ENCODE measurements around the gene MS4A10.

Gene MS4A10

DNA sequence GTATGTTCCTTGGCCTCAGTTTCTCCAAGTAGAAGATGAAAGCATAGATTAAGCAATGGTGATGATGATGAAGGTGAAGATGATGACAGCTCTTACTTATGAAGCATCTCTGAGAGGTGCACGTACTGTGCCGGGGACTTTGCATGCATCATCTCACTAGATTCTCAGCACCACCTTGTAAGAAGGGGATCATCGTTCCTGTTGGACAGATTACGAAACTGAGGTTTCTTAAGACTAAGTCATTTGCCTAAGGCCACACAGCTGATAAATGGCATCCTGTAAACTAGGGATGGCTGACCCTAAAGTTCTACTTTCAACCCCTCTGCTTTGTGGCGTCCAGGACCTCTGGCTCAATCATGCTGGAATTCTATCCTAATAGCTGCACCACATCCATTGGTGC is 19.8 kb upstream of the MS4A10 start:
- no peak overlapping the region for H3K18ac ChIP-seq (ENCODE audit: low read depth in 1 of 2, low read length in 2 of 2)
- H2BK12ac ChIP-seq (ENCODE audit: low read length in 2 of 2): no peak overlapping the region
- no peak overlapping the region for H3K4me3 ChIP-seq (ENCODE audit: insufficient read depth in 1 of 2, low read depth in 1 of 2, low read length in 2 of 2)
- no peak overlapping the region for H3K14ac ChIP-seq (ENCODE audit: low read length in 2 of 2)
- no peak overlapping the region for H2BK120ac ChIP-seq (ENCODE audit: low read depth, low read length)
- WGBS: 78% methylated on average over 5 of the region's 5 CpGs
- no peak overlapping the region for H3K9ac ChIP-seq (ENCODE audit: low read length)
- H4K8ac ChIP-seq (ENCODE audit: low read length): no peak overlapping the region
- H2AFZ ChIP-seq (ENCODE audit: low read depth, low read length): no peak overlapping the region
- no peak overlapping the region for H3K23ac ChIP-seq (ENCODE audit: low read length in 2 of 2)
- H3K27me3 ChIP-seq (ENCODE audit: control insufficient read depth in 1 of 2, insufficient read depth in 1 of 2, low read length in 2 of 2): peaks cover 29 to 88% of the 10 kb centered on the region in 2 experiments
- H3K79me1 ChIP-seq (replicated peaks; ENCODE audit: low read length, poor library complexity, severe bottlenecking): no peaks in the 10 kb centered on the region
- H3K27ac ChIP-seq (ENCODE audit: low read length, poor library complexity, severe bottlenecking): no peak overlapping the region
- no peak overlapping the region for H2AK5ac ChIP-seq (ENCODE audit: low read length, severe bottlenecking)
- no peak overlapping the region for H3K4me2 ChIP-seq (ENCODE audit: low read length, poor library complexity, severe bottlenecking)
- H3K36me3 ChIP-seq (ENCODE audit: control insufficient read depth in 1 of 2, insufficient read depth in 2 of 2, low read depth in 1 of 2, low read length in 2 of 2): no peaks in the 10 kb centered on the region
- no peak overlapping the region for H4K91ac ChIP-seq (ENCODE audit: low read length)
- H2BK5ac ChIP-seq (ENCODE audit: low read depth, low read length, poor library complexity, severe bottlenecking): no peak overlapping the region
- H2BK15ac ChIP-seq (ENCODE audit: low read depth, poor library complexity, severe bottlenecking): no peak overlapping the region
- no peak for DNase-seq
- H3K4ac ChIP-seq (ENCODE audit: low read depth in 1 of 2, low read length in 2 of 2): no peak overlapping the region
- H3K9me3 ChIP-seq (ENCODE audit: control insufficient read depth, low read length): no peaks in the 10 kb centered on the region
- H3K4me1 ChIP-seq (ENCODE audit: control insufficient read depth, insufficient read depth, low read depth, low read length): no peaks in the 10 kb centered on the region

GRCh38 chr11:60766547-60766946 is 18.6 kb upstream of the MS4A10 start:
- H2BK120ac ChIP-seq (ENCODE audit: low read depth, low read length): no peak overlapping the region
- H3K18ac ChIP-seq (ENCODE audit: low read depth in 1 of 2, low read length in 2 of 2): no peak overlapping the region
- no peak overlapping the region for H2BK12ac ChIP-seq (ENCODE audit: low read length in 2 of 2)
- no peak overlapping the region for H2BK15ac ChIP-seq (ENCODE audit: low read depth, poor library complexity, severe bottlenecking)
- H3K9ac ChIP-seq (ENCODE audit: low read length): no peak overlapping the region
- no peak overlapping the region for H2BK5ac ChIP-seq (ENCODE audit: low read depth, low read length, poor library complexity, severe bottlenecking)
- no peak overlapping the region for H3K27ac ChIP-seq (ENCODE audit: low read length, poor library complexity, severe bottlenecking)
- H3K4me2 ChIP-seq (ENCODE audit: low read length, poor library complexity, severe bottlenecking): no peak overlapping the region
- no peak overlapping the region for H3K4me3 ChIP-seq (ENCODE audit: insufficient read depth in 1 of 2, low read depth in 1 of 2, low read length in 2 of 2)
- no peak overlapping the region for H4K8ac ChIP-seq (ENCODE audit: low read length)
- DNase-seq: no peak
- H3K79me1 ChIP-seq (replicated peaks; ENCODE audit: low read length, poor library complexity, severe bottlenecking): no peaks in the 10 kb centered on the region
- H3K4me1 ChIP-seq (ENCODE audit: control insufficient read depth, insufficient read depth, low read depth, low read length): no peaks in the 10 kb centered on the region
- no peak overlapping the region for H4K91ac ChIP-seq (ENCODE audit: low read length)
- no peak overlapping the region for H2AFZ ChIP-seq (ENCODE audit: low read depth, low read length)
- H3K23ac ChIP-seq (ENCODE audit: low read length in 2 of 2): no peak overlapping the region
- no peaks in the 10 kb centered on the region for H3K36me3 ChIP-seq (ENCODE audit: control insufficient read depth in 1 of 2, insufficient read depth in 2 of 2, low read depth in 1 of 2, low read length in 2 of 2)
- peaks cover 17 to 87% of the 10 kb centered on the region in 2 experiments for H3K27me3 ChIP-seq (ENCODE audit: control insufficient read depth in 1 of 2, insufficient read depth in 1 of 2, low read length in 2 of 2)
- no peak overlapping the region for H3K14ac ChIP-seq (ENCODE audit: low read length in 2 of 2)
- H3K9me3 ChIP-seq (ENCODE audit: control insufficient read depth, low read length): no peaks in the 10 kb centered on the region
- WGBS: 88% methylated on average over 8 of the region's 10 CpGs
- no peak overlapping the region for H2AK5ac ChIP-seq (ENCODE audit: low read length, severe bottlenecking)
- no peak overlapping the region for H3K4ac ChIP-seq (ENCODE audit: low read depth in 1 of 2, low read length in 2 of 2)

- H3K4me1 ChIP-seq (ENCODE audit: control insufficient read depth, insufficient read depth, low read depth, low read length): peaks cover 2% of the 10 kb centered on the region
- no peak for DNase-seq
- H4K91ac ChIP-seq (ENCODE audit: low read length): no peak overlapping the region
- no peak overlapping the region for H2BK5ac ChIP-seq (ENCODE audit: low read depth, low read length, poor library complexity, severe bottlenecking)
- H3K27ac ChIP-seq (ENCODE audit: low read length, poor library complexity, severe bottlenecking): no peak overlapping the region
- H2BK15ac ChIP-seq (ENCODE audit: low read depth, poor library complexity, severe bottlenecking): no peak overlapping the region
- H3K23ac ChIP-seq (ENCODE audit: low read length in 2 of 2): no peak overlapping the region
- no peak overlapping the region for H3K4me3 ChIP-seq (ENCODE audit: insufficient read depth in 1 of 2, low read depth in 1 of 2, low read length in 2 of 2)
- no peak overlapping the region for H4K8ac ChIP-seq (ENCODE audit: low read length)
- H3K27me3 ChIP-seq (ENCODE audit: control insufficient read depth in 1 of 2, insufficient read depth in 1 of 2, low read length in 2 of 2): peaks cover 17 to 80% of the 10 kb centered on the region in 2 experiments
- no peak overlapping the region for H2AK5ac ChIP-seq (ENCODE audit: low read length, severe bottlenecking)
- H3K9ac ChIP-seq (ENCODE audit: low read length): no peak overlapping the region
- H2BK120ac ChIP-seq (ENCODE audit: low read depth, low read length): no peak overlapping the region
- H3K4ac ChIP-seq (ENCODE audit: low read depth in 1 of 2, low read length in 2 of 2): no peak overlapping the region
- H3K36me3 ChIP-seq (ENCODE audit: control insufficient read depth in 1 of 2, insufficient read depth in 2 of 2, low read depth in 1 of 2, low read length in 2 of 2): no peaks in the 10 kb centered on the region
- no peaks in the 10 kb centered on the region for H3K79me1 ChIP-seq (replicated peaks; ENCODE audit: low read length, poor library complexity, severe bottlenecking)
- WGBS: 20% methylated on average over 18 of the region's 26 CpGs
- no peak overlapping the region for H2BK12ac ChIP-seq (ENCODE audit: low read length in 2 of 2)
- H3K18ac ChIP-seq (ENCODE audit: low read depth in 1 of 2, low read length in 2 of 2): no peak overlapping the region
- no peaks in the 10 kb centered on the region for H3K9me3 ChIP-seq (ENCODE audit: control insufficient read depth, low read length)
- H3K14ac ChIP-seq (ENCODE audit: low read length in 2 of 2): no peak overlapping the region
- peak overlapping the region; percentile 23 for H2AFZ ChIP-seq (ENCODE audit: low read depth, low read length)
- H3K4me2 ChIP-seq (ENCODE audit: low read length, poor library complexity, severe bottlenecking): no peak overlapping the region
Observed at GRCh38 chr11:60767388-60767811, 17.7 kb upstream of the MS4A10 start.

- Histone ChIP-seq H2BK12ac (ENCODE audit: low read length in 2 of 2) (no peak overlapping the region), H3K4ac (ENCODE audit: low read depth in 1 of 2, low read length in 2 of 2) (no peak overlapping the region), H4K91ac (ENCODE audit: low read length) (no peak overlapping the region), H3K4me3 (ENCODE audit: insufficient read depth in 1 of 2, low read depth in 1 of 2, low read length in 2 of 2) (no peak overlapping the region), H3K23ac (ENCODE audit: low read length in 2 of 2) (no peak overlapping the region), H4K8ac (ENCODE audit: low read length) (no peak overlapping the region), H3K4me1 (ENCODE audit: control insufficient read depth, insufficient read depth, low read depth, low read length) (peaks cover 2% of the 10 kb centered on the region), H3K18ac (ENCODE audit: low read depth in 1 of 2, low read length in 2 of 2) (no peak overlapping the region), H2AK5ac (ENCODE audit: low read length, severe bottlenecking) (no peak overlapping the region), H2BK120ac (ENCODE audit: low read depth, low read length) (no peak overlapping the region), H2AFZ (ENCODE audit: low read depth, low read length) (no peak overlapping the region), H3K27ac (ENCODE audit: low read length, poor library complexity, severe bottlenecking) (no peak overlapping the region), H3K4me2 (ENCODE audit: low read length, poor library complexity, severe bottlenecking) (no peak overlapping the region), H3K9ac (ENCODE audit: low read length) (no peak overlapping the region), H3K14ac (ENCODE audit: low read length in 2 of 2) (no peak overlapping the region), H3K79me1 (replicated peaks; ENCODE audit: low read length, poor library complexity, severe bottlenecking) (no peaks in the 10 kb centered on the region), H3K9me3 (ENCODE audit: control insufficient read depth, low read length) (no peaks in the 10 kb centered on the region), H2BK5ac (ENCODE audit: low read depth, low read length, poor library complexity, severe bottlenecking) (no peak overlapping the region), H3K36me3 (ENCODE audit: control insufficient read depth in 1 of 2, insufficient read depth in 2 of 2, low read depth in 1 of 2, low read length in 2 of 2) (no peaks in the 10 kb centered on the region), H3K27me3 (ENCODE audit: control insufficient read depth in 1 of 2, insufficient read depth in 1 of 2, low read length in 2 of 2) (peaks cover 22 to 77% of the 10 kb centered on the region in 2 experiments), H2BK15ac (ENCODE audit: low read depth, poor library complexity, severe bottlenecking) (no peak overlapping the region)
- no peak for DNase-seq
- WGBS: 96% methylated on average over 8 of the region's 8 CpGs
Observed at GRCh38 chr11:60768202-60768601, 16.9 kb upstream of the MS4A10 start.
